HG03460 (cell line): ENCODE measurements around the gene PLET1.
"Not testable (repeated sequence)": the region's sequence is repeated elsewhere in the genome, so short reads cannot be mapped to it uniquely, and the experiment has no call there.

Source experiments
- ATAC-seq: cut with Tn5 transposase; IDR thresholded peaks from one replicate; pipeline ENCODE4 v1.9.1; 2021; ENCODE audit not compliant: unreplicated experiment

Gene PLET1

GRCh38 chr11:112215621-112216020 is 45.0 kb downstream of the PLET1 start:
- ATAC-seq = no peak

- no peak for ATAC-seq
Observed at GRCh38 chr11:112213753-112214152, 46.9 kb downstream of the PLET1 start.

- ATAC-seq = no peak
Observed at GRCh38 chr11:112212710-112213109, 48.0 kb downstream of the PLET1 start.

GRCh38 chr11:112212290-112212689 is 48.4 kb downstream of the PLET1 start:
- ATAC-seq = no peak

- ATAC-seq = no peak
Observed at GRCh38 chr11:112211536-112211935, 49.1 kb downstream of the PLET1 start.

- no peak for ATAC-seq
Observed at GRCh38 chr11:112210890-112211289, 49.8 kb downstream of the PLET1 start.

GRCh38 chr11:112206071-112206470 is 54.6 kb downstream of the PLET1 start:
- no peak for ATAC-seq

GRCh38 chr11:112200252-112200651 is 60.4 kb downstream of the PLET1 start:
- no peak for ATAC-seq

- not testable (repeated sequence) for ATAC-seq
Observed at GRCh38 chr11:112199101-112199500, 61.6 kb downstream of the PLET1 start.
